ENCODE measurements around the gene TCF23.
A peak's percentile ranks its signal among the peaks of the same experiment; 100 is the strongest.
"Not testable (repeated sequence)": the region's sequence is repeated elsewhere in the genome, so short reads cannot be mapped to it uniquely, and the experiment has no call there.

Gene TCF23

GRCh38 chr2:27105981-27106380, 42.8 kb upstream of the TCF23 start:
- no peaks in the 10 kb centered on the region for H3K79me1 ChIP-seq (ENCODE audit: low read depth, low read length)

GRCh38 chr2:27108221-27108620, 40.6 kb upstream of the TCF23 start:
- no peak overlapping the region for H2BK15ac ChIP-seq (ENCODE audit: low read length)
- H3K27me3 ChIP-seq (ENCODE audit: control insufficient read depth in 3 of 3, insufficient read depth in 3 of 3, low read depth in 1 of 3, low read length in 3 of 3): peaks cover 0 to 23% (median 2%) of the 10 kb centered on the region in 3 experiments
- no peak overlapping the region for H4K91ac ChIP-seq (ENCODE audit: low read depth, low read length, poor library complexity)
- H3K23ac ChIP-seq (ENCODE audit: low read depth, low read length, poor library complexity): no peak overlapping the region
- H4K8ac ChIP-seq (ENCODE audit: low read depth, low read length): no peak overlapping the region
- H3K79me1 ChIP-seq (ENCODE audit: low read depth, low read length): no peaks in the 10 kb centered on the region
- H3K18ac ChIP-seq (ENCODE audit: low read length): no peak overlapping the region
- no peaks in the 10 kb centered on the region for H3K36me3 ChIP-seq (replicated peaks in 1 of 2; ENCODE audit: control insufficient read depth in 2 of 2, insufficient read depth in 2 of 2, low read length in 2 of 2)
- no peak overlapping the region for H3K4me3 ChIP-seq (ENCODE audit: low read length in 2 of 2)
- no CpG with 5 or more reads among the region's 2 CpGs for WGBS, 2 donors (ENCODE audit: extremely low coverage in 2 of 2, insufficient read length in 2 of 2, insufficient replicate concordance in 1 of 2)
- no peak overlapping the region for H3K27ac ChIP-seq (replicated peaks; ENCODE audit: low read length)
- H2AFZ ChIP-seq (ENCODE audit: low read length): no peak overlapping the region
- no peak overlapping the region for H2BK12ac ChIP-seq (ENCODE audit: low read length)
- no peak overlapping the region for H3K4me2 ChIP-seq (ENCODE audit: insufficient read depth, low read length, poor library complexity, severe bottlenecking)
- DNase-seq (ENCODE audit: low spot score): no peak
- H3K4ac ChIP-seq (ENCODE audit: low read length): no peak overlapping the region
- H3K9me3 ChIP-seq (replicated peaks in 1 of 2; ENCODE audit: control insufficient read depth in 2 of 2, insufficient read depth in 1 of 2, low read depth in 1 of 2, low read length in 2 of 2): no peaks in the 10 kb centered on the region
- no peak overlapping the region for H2BK5ac ChIP-seq (ENCODE audit: low read length)
- H3K4me1 ChIP-seq (ENCODE audit: control insufficient read depth in 2 of 2, insufficient read depth in 1 of 2, low read depth in 1 of 2, low read length in 2 of 2): no peaks in the 10 kb centered on the region
- no peak overlapping the region for H3K9ac ChIP-seq (ENCODE audit: low read depth, low read length, poor library complexity)
- no peak overlapping the region for H3K14ac ChIP-seq (ENCODE audit: low read length)
- H2AK5ac ChIP-seq (ENCODE audit: low read depth, low read length): no peak overlapping the region
- no peak overlapping the region for H2BK120ac ChIP-seq (ENCODE audit: low read depth, low read length)

More at GRCh38 chr2:27105981-27106380, 42.8 kb upstream of the TCF23 start:
- H2AK5ac ChIP-seq (ENCODE audit: low read depth, low read length): no peak overlapping the region
- no peak overlapping the region for H3K27ac ChIP-seq (replicated peaks; ENCODE audit: low read length)
- H3K14ac ChIP-seq (ENCODE audit: low read length): no peak overlapping the region
- no peak overlapping the region for H3K4me3 ChIP-seq (ENCODE audit: low read length in 2 of 2)
- H2BK120ac ChIP-seq (ENCODE audit: low read depth, low read length): no peak overlapping the region
- H3K23ac ChIP-seq (ENCODE audit: low read depth, low read length, poor library complexity): no peak overlapping the region
- H3K4me2 ChIP-seq (ENCODE audit: insufficient read depth, low read length, poor library complexity, severe bottlenecking): no peak overlapping the region
- no peak overlapping the region for H2BK15ac ChIP-seq (ENCODE audit: low read length)
- H2BK5ac ChIP-seq (ENCODE audit: low read length): no peak overlapping the region
- H3K9ac ChIP-seq (ENCODE audit: low read depth, low read length, poor library complexity): no peak overlapping the region
- H3K4ac ChIP-seq (ENCODE audit: low read length): no peak overlapping the region
- no peak for DNase-seq (ENCODE audit: low spot score)
- no peak overlapping the region for H2BK12ac ChIP-seq (ENCODE audit: low read length)
- no peak overlapping the region for H2AFZ ChIP-seq (ENCODE audit: low read length)
- H3K27me3 ChIP-seq (ENCODE audit: control insufficient read depth in 3 of 3, insufficient read depth in 3 of 3, low read depth in 1 of 3, low read length in 3 of 3): peaks cover 0 to 21% (median 2%) of the 10 kb centered on the region in 3 experiments
- H4K91ac ChIP-seq (ENCODE audit: low read depth, low read length, poor library complexity): no peak overlapping the region
- WGBS, 2 donors (ENCODE audit: extremely low coverage in 2 of 2, insufficient read length in 2 of 2, insufficient replicate concordance in 1 of 2): no CpG with 5 or more reads among the region's 3 CpGs
- no peaks in the 10 kb centered on the region for H3K36me3 ChIP-seq (replicated peaks in 1 of 2; ENCODE audit: control insufficient read depth in 2 of 2, insufficient read depth in 2 of 2, low read length in 2 of 2)
- no peaks in the 10 kb centered on the region for H3K9me3 ChIP-seq (replicated peaks in 1 of 2; ENCODE audit: control insufficient read depth in 2 of 2, insufficient read depth in 1 of 2, low read depth in 1 of 2, low read length in 2 of 2)
- H3K18ac ChIP-seq (ENCODE audit: low read length): no peak overlapping the region
- H4K8ac ChIP-seq (ENCODE audit: low read depth, low read length): no peak overlapping the region
- no peaks in the 10 kb centered on the region for H3K4me1 ChIP-seq (ENCODE audit: control insufficient read depth in 2 of 2, insufficient read depth in 1 of 2, low read depth in 1 of 2, low read length in 2 of 2)

GRCh38 chr2:27109083-27109482, 39.7 kb upstream of the TCF23 start:
- no CpG with 5 or more reads among the region's 3 CpGs for WGBS, 2 donors (ENCODE audit: extremely low coverage in 2 of 2, insufficient read length in 2 of 2, insufficient replicate concordance in 1 of 2)
- H2BK15ac ChIP-seq (ENCODE audit: low read length): no peak overlapping the region

GRCh38 chr2:27110603-27111352, 38.0 kb upstream of the TCF23 start:
- H2BK120ac ChIP-seq (ENCODE audit: low read depth, low read length); H3K27ac ChIP-seq (replicated peaks; ENCODE audit: low read length); H3K4me3 ChIP-seq (ENCODE audit: low read length in 2 of 2); H3K18ac ChIP-seq (ENCODE audit: low read length); H3K9ac ChIP-seq (ENCODE audit: low read depth, low read length, poor library complexity); H3K4ac ChIP-seq (ENCODE audit: low read length); H3K36me3 ChIP-seq (replicated peaks in 1 of 2; ENCODE audit: control insufficient read depth in 2 of 2, insufficient read depth in 2 of 2, low read length in 2 of 2); H4K91ac ChIP-seq (ENCODE audit: low read depth, low read length, poor library complexity); H3K23ac ChIP-seq (ENCODE audit: low read depth, low read length, poor library complexity); H4K8ac ChIP-seq (ENCODE audit: low read depth, low read length); H2BK15ac ChIP-seq (ENCODE audit: low read length); H3K14ac ChIP-seq (ENCODE audit: low read length); H2AK5ac ChIP-seq (ENCODE audit: low read depth, low read length); H3K79me1 ChIP-seq (ENCODE audit: low read depth, low read length); H2BK12ac ChIP-seq (ENCODE audit: low read length); H3K4me2 ChIP-seq (ENCODE audit: insufficient read depth, low read length, poor library complexity, severe bottlenecking); H2BK5ac ChIP-seq (ENCODE audit: low read length); H3K4me1 ChIP-seq (ENCODE audit: control insufficient read depth in 2 of 2, insufficient read depth in 1 of 2, low read depth in 1 of 2, low read length in 2 of 2); H3K9me3 ChIP-seq (replicated peaks in 1 of 2; ENCODE audit: control insufficient read depth in 2 of 2, insufficient read depth in 1 of 2, low read depth in 1 of 2, low read length in 2 of 2); DNase-seq (ENCODE audit: low spot score): not testable (repeated sequence)
- H3K27me3 ChIP-seq (ENCODE audit: control insufficient read depth in 3 of 3, insufficient read depth in 3 of 3, low read depth in 1 of 3, low read length in 3 of 3): peaks cover 0 to 32% (median 0%) of the 10 kb centered on the region in 3 experiments
- peak overlapping the region; percentile 73 for H2AFZ ChIP-seq (ENCODE audit: low read length)
- no CpG with 5 or more reads among the region's 24 CpGs for WGBS, 2 donors (ENCODE audit: extremely low coverage in 2 of 2, insufficient read length in 2 of 2, insufficient replicate concordance in 1 of 2)

More at GRCh38 chr2:27109083-27109482, 39.7 kb upstream of the TCF23 start:
- no peaks in the 10 kb centered on the region for H3K9me3 ChIP-seq (replicated peaks in 1 of 2; ENCODE audit: control insufficient read depth in 2 of 2, insufficient read depth in 1 of 2, low read depth in 1 of 2, low read length in 2 of 2)
- no peak overlapping the region for H3K18ac ChIP-seq (ENCODE audit: low read length)
- no peak overlapping the region for H2BK120ac ChIP-seq (ENCODE audit: low read depth, low read length)
- H3K23ac ChIP-seq (ENCODE audit: low read depth, low read length, poor library complexity): no peak overlapping the region
- H3K4ac ChIP-seq (ENCODE audit: low read length): no peak overlapping the region
- no peak overlapping the region for H3K4me2 ChIP-seq (ENCODE audit: insufficient read depth, low read length, poor library complexity, severe bottlenecking)
- no peak overlapping the region for H4K8ac ChIP-seq (ENCODE audit: low read depth, low read length)
- no peak overlapping the region for H3K14ac ChIP-seq (ENCODE audit: low read length)
- peaks cover 0 to 25% (median under 1%) of the 10 kb centered on the region in 3 experiments for H3K27me3 ChIP-seq (ENCODE audit: control insufficient read depth in 3 of 3, insufficient read depth in 3 of 3, low read depth in 1 of 3, low read length in 3 of 3)
- H2BK12ac ChIP-seq (ENCODE audit: low read length): no peak overlapping the region
- H3K36me3 ChIP-seq (replicated peaks in 1 of 2; ENCODE audit: control insufficient read depth in 2 of 2, insufficient read depth in 2 of 2, low read length in 2 of 2): no peaks in the 10 kb centered on the region
- H3K79me1 ChIP-seq (ENCODE audit: low read depth, low read length): no peaks in the 10 kb centered on the region
- H3K4me1 ChIP-seq (ENCODE audit: control insufficient read depth in 2 of 2, insufficient read depth in 1 of 2, low read depth in 1 of 2, low read length in 2 of 2): no peaks in the 10 kb centered on the region
- no peak overlapping the region for H2BK5ac ChIP-seq (ENCODE audit: low read length)
- no peak overlapping the region for H3K4me3 ChIP-seq (ENCODE audit: low read length in 2 of 2)
- no peak overlapping the region for H2AFZ ChIP-seq (ENCODE audit: low read length)
- no peak for DNase-seq (ENCODE audit: low spot score)
- H3K9ac ChIP-seq (ENCODE audit: low read depth, low read length, poor library complexity): no peak overlapping the region
- H4K91ac ChIP-seq (ENCODE audit: low read depth, low read length, poor library complexity): no peak overlapping the region
- H2AK5ac ChIP-seq (ENCODE audit: low read depth, low read length): no peak overlapping the region
- no peak overlapping the region for H3K27ac ChIP-seq (replicated peaks; ENCODE audit: low read length)

Measured in neuronal stem cell (in vitro differentiated cells).